Activated naive CD8-positive, alpha-beta T cell treated with anti-CD3 and anti-CD28 coated beads for 36 hours (primary cell): Measurements from ENCODE around the gene MAGIX. TPM values are rescaled to one million over a fixed set of nuclear protein-coding genes. Genes with fewer than 3 reads are reported as not detected.
"Not testable (repeated sequence)": the region's sequence is repeated elsewhere in the genome, so short reads cannot be mapped to it uniquely, and the experiment has no call there.

Experiments
- DNase-seq: peaks from one replicate; pipeline ENCODE4 v3.0.0; 2021
- H3K27ac Mint-ChIP-seq: one replicate; pipeline ENCODE4 v1.8.0; 2022; ENCODE audit warnings: mild to moderate bottlenecking, moderate library complexity, mixed read lengths
- H3K27me3 Mint-ChIP-seq: one replicate; pipeline ENCODE4 v1.8.0; 2022; ENCODE audit warnings: mild to moderate bottlenecking, mixed read lengths
- H3K36me3 Mint-ChIP-seq: one replicate; pipeline ENCODE4 v1.8.0; 2021; ENCODE audit warnings: mild to moderate bottlenecking, mixed read lengths
- H3K4me1 Mint-ChIP-seq: one replicate; pipeline ENCODE4 v1.8.0; 2021; ENCODE audit warnings: mixed read lengths
- H3K4me3 Mint-ChIP-seq: one replicate; pipeline ENCODE4 v1.8.0; 2022; ENCODE audit warnings: mild to moderate bottlenecking, moderate library complexity, mixed read lengths
- H3K9me3 Mint-ChIP-seq: one replicate; pipeline ENCODE4 v1.8.0; 2022; ENCODE audit warnings: mixed read lengths
- total RNA-seq, 2 experiments: library from RNA; stranded (reverse); gene quantifications; one replicate each; pipeline ENCODE4 v1.2.3, GENCODE V29; 2021

The MAGIX gene
- total RNA-seq, 2 experiments from 2014 or later = 0.47 to 0.88 TPM

DNA sequence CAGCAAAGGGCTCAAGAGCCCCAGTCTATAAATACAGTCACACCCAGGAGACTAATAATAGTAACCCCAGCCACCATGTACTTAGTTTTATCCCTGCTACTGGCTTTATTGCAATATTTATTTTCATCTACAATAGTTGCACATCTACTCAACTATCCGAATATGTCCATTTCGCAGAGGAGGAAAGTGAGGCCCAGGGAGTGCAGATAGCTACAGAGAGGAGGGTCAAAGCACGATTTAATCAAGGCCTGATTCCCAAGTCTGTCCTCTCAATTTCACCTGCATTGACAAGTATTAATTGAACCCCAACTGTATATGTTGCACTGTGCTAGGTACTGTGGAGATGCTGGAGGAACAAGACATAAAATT lies 5.2 kb downstream of the MAGIX start:
- H3K27ac Mint-ChIP-seq = peak overlapping the region; percentile 92
- peak overlapping the region; percentile 80 for H3K4me3 Mint-ChIP-seq
- no peaks in the 10 kb centered on the region for H3K36me3 Mint-ChIP-seq
- no peak for DNase-seq
- H3K9me3 Mint-ChIP-seq = no peaks in the 10 kb centered on the region
- H3K4me1 Mint-ChIP-seq = peaks cover 33% of the 10 kb centered on the region
- no peaks in the 10 kb centered on the region for H3K27me3 Mint-ChIP-seq

DNA sequence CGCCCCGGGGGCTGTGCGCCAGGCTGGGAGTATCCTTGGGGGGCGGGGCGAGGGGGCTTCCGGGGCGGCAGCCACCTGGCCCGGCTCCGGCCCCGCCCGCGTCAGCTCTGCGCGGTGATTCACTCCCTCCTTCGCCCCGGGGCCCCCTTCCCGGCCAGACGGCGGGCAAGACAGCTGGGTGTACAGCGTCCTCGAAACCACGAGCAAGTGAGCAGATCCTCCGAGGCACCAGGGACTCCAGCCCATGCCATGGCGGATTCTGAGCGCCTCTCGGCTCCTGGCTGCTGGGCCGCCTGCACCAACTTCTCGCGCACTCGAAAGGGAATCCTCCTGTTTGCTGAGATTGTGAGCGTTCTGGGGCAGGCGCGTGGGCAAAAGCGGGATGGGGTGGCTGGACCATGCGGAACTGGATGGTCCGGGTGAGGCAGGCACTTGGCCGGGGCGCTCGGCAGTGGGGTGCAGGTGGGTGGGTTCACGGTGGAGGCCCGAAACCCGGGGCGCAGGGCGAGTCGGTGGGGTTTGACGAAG lies 9.3 kb downstream of the MAGIX start, which contains the start of gene PLP2:
PLP2 (plus strand) TSS at position 147 of the 528 bp plus-strand sequence; CDS start at position 250, 103 bp downstream.
- peak within 1 kb of the TSS; percentile 82 for H3K4me3 Mint-ChIP-seq
- H3K4me1 Mint-ChIP-seq = peaks cover 22% of the 10 kb centered on the region
- DNase-seq = peak; percentile 70
- no peaks in the 10 kb centered on the region for H3K9me3 Mint-ChIP-seq
- H3K27ac Mint-ChIP-seq = peak within 1 kb of the TSS; percentile 87
- H3K36me3 Mint-ChIP-seq = peaks cover 16% of the 10 kb centered on the region
- H3K27me3 Mint-ChIP-seq = no peaks in the 10 kb centered on the region

DNA sequence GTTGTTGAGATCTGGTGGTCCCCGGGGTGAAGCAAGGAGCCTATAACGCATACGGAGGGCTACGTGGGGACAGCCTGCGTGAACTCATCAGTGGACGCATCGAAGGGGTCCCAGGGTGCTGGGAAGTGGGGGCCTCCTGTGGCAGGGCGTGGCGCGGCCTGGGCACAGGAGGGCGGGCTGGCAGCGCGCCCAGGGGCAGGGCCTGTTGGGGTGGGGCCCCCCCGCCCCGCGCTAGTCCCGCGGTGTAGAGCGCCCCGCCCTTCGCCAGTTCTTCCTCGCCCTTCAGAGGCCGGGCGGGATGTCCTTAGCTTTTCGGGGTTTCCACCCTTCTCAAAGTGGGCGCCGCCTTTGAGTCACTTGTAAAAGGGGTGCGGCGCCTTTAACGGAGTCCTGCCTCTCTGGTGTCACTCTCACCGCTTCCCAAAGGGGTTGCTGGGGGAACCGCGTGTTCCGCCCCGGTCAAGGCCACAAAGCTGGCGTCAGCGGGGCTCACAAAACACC lies 9.8 kb downstream of the MAGIX start:
- Mint-ChIP-seq H3K4me3 (peak overlapping the region; percentile 82), H3K4me1 (peaks cover 21% of the 10 kb centered on the region), H3K9me3 (no peaks in the 10 kb centered on the region), H3K36me3 (peaks cover 16% of the 10 kb centered on the region), H3K27ac (peak overlapping the region; percentile 87), H3K27me3 (no peaks in the 10 kb centered on the region)
- peak; percentile 76 for DNase-seq

DNA sequence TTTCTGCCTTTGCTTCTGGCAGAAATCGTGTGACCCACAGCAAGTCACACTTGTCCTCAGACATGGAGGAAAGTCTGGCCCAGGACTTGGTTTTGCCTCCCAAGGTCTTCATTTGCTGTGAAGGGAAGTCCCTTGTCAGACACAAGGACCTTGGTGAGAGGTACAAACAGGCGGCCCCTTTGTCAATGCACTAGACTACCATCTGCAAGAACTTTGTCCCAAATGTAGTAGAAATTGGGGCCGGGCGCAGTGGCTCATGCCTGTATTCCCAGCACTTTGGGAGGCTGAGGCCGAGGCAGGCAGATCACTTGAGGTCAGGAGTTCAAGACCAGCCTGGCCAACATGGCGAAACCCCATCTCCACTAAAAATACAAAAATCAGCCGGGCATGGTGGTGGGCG lies 11.0 kb downstream of the MAGIX start:
- H3K27ac Mint-ChIP-seq, DNase-seq, H3K27me3 Mint-ChIP-seq, H3K9me3 Mint-ChIP-seq: not testable (repeated sequence)
- Mint-ChIP-seq H3K4me1 (peaks cover 17% of the 10 kb centered on the region), H3K36me3 (peaks cover 19% of the 10 kb centered on the region), H3K4me3 (peak overlapping the region; percentile 82)

DNA sequence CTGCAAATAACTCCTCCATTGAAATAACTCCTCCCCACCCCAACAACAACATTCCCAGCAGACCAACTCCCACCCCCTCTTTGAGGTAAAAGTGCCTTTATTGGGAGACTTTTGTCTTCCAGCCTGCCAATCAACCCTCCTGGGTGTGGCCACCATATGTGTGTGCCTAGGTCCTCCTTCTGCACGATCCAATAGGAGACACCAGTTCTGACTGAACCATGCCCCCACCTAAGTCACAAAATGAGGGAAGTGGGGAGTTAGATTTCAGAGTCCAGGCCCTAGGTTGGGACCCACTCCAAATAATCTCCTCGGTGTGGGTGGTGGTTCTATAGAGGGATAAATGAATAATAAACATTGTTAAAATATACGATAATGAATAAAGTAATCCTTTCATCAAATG lies 12.2 kb downstream of the MAGIX start:
- H3K27ac Mint-ChIP-seq = no peak overlapping the region
- no peaks in the 10 kb centered on the region for H3K9me3 Mint-ChIP-seq
- peaks cover 13% of the 10 kb centered on the region for H3K4me1 Mint-ChIP-seq
- H3K27me3 Mint-ChIP-seq = no peaks in the 10 kb centered on the region
- no peak overlapping the region for H3K4me3 Mint-ChIP-seq
- peaks cover 19% of the 10 kb centered on the region for H3K36me3 Mint-ChIP-seq
- no peak for DNase-seq

DNA sequence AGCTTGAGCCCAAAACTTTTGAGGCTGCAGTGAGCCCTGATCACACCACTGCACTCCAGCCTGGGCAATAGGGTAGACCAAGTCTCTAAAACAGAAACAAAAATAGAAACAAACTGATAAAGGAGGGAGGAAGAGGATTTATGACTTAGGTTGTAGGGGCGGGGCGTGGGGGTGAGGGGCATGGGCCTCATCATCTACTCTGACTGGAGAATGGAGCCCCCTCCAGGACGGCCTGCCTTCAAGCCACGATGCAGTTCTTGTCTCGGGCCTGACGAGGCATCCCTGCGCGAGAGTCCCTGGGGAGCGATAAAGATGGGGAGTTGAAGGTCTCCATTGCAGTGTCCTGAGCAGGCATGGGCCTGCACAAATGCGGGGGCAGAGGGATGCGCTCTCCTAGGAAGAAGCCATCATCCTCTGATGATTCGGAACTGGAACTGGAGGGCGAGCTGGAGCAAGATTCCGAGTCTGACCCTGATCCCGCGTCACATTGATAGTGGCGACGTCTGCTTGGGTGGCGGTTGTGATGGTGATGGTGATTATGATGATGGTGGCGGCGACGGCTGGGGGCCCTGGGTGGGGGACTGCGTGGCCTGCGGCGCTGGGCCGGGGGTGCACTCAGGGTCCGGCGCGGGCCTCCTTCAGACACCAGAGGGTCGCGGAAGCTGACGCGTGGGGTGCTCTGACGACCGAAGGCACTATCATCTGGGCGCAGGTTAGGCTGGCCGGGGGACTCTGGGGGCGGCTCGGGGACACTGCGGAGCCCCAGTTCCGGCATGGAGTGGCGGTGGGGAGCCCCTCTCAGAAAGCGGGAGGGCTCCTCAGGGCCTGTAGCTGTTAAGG lies 13.1 kb downstream of the MAGIX start:
- H3K4me3 Mint-ChIP-seq = no peak overlapping the region
- no peak for DNase-seq
- no peak overlapping the region for H3K27ac Mint-ChIP-seq
- no peaks in the 10 kb centered on the region for H3K27me3 Mint-ChIP-seq
- H3K36me3 Mint-ChIP-seq = peaks cover 23% of the 10 kb centered on the region
- peaks cover 13% of the 10 kb centered on the region for H3K4me1 Mint-ChIP-seq
- H3K9me3 Mint-ChIP-seq = no peaks in the 10 kb centered on the region

DNA sequence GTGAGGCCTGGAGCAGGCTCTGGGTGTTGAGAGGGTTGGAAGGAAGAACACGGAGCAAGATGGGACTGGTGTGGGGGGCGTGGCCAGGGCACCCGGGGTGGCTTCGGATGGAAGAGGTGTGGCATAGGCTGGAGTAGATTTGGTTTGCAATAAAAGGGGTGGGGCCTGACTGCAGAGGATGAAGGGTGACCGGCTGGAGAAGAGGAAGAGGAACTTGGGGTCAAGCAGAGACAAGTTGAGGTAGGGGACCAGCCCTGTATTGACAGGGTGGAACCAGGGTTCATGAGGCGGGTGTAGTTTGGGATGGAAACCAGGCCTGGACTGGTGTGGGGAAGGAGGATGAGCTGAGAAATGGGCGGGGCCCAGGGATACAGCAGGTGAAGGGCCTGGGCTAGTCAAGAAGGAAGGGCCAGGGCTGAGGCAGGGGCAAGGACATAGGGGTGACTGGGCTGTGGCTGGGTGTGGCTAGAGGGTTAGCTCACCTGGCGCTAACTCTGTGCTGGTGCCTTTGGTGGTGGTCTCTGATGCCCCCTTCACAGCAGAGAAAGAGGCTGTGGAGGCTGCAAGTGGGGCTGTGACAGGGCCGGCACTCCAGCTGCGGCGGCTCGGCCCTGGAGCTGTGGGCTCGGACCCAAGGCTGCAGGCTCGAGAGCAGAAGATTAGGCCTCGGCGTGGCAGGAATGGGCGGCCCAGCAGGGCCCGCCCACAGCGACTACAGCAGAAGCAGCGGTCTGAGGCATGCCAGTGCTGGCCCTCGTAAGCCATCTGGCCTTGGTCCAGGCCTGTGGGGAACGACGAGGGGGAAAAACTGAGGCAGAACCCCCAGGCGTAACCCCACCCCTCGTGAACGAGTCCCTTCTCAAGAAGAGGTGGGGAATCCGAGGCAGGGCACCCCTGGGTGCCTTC lies 14.1 kb downstream of the MAGIX start:
- Mint-ChIP-seq H3K4me1 (peaks cover 13% of the 10 kb centered on the region), H3K27me3 (no peaks in the 10 kb centered on the region), H3K4me3 (no peak overlapping the region), H3K9me3 (no peaks in the 10 kb centered on the region), H3K27ac (no peak overlapping the region), H3K36me3 (peaks cover 25% of the 10 kb centered on the region)
- no peak for DNase-seq

DNA sequence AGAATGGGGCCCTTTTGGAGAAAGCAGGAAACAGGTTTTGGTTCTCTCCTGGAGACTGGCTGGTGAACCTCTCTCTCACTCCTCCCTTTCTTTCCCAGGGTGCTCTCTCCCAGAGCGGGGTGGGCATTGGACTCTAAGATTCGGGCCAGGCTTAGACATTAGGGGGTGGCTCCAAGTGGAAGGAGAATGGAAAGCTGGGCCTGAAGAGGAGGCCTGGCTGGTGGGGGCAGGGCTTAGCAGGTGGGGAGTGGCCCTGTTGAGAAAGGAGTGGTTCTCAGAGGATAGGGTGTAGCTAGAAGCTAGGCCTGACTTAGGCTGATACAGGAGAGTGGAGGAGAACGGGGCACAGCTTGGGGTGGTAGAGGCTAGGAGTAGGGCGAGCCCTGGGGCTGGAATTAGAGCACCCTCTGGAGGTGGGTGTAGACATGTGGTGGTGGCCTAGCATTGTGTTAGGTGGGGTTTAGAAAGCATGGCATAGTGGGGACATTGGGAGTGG lies 14.8 kb downstream of the MAGIX start:
- Mint-ChIP-seq H3K27ac (no peak overlapping the region), H3K36me3 (peaks cover 27% of the 10 kb centered on the region)

DNA sequence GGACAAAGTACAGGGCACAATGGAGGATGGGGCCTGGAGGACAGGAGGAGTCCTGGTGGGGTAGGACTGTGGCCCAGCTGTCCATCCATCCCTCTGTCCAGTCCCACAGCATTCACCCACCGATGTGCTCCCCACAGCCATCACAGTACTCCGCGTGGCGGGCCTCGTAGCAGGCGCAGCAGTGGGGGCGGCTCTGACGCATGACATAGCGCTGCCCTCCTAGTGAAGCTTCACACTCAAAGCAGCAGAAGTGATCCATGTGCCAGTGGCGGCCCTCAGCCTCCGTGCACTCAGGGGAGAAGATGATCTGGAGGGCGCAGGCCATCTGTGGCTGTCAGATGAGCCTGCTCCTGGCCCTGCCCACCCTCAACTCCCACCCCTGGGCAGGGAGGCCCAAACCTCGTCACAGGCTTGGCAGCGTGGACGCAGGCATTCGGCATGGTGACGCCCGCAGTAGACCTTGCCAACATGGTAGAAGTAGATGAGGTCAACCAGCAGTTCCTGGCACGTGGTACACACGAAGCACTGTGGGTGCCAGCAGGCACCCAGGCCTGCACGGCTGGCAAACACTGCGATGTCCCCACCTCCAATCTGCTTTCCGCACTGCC lies 15.4 kb downstream of the MAGIX start:
- H3K4me1 Mint-ChIP-seq = peaks cover 8% of the 10 kb centered on the region
- no peaks in the 10 kb centered on the region for H3K9me3 Mint-ChIP-seq
- H3K27ac Mint-ChIP-seq = no peak overlapping the region
- no peaks in the 10 kb centered on the region for H3K27me3 Mint-ChIP-seq
- H3K4me3 Mint-ChIP-seq = peak overlapping the region; percentile 29
- peaks cover 27% of the 10 kb centered on the region for H3K36me3 Mint-ChIP-seq
- DNase-seq = no peak

More for the DNA sequence above, 14.8 kb downstream of the MAGIX start:
- Mint-ChIP-seq H3K27me3 (no peaks in the 10 kb centered on the region), H3K4me3 (peak overlapping the region; percentile 29), H3K9me3 (no peaks in the 10 kb centered on the region), H3K4me1 (peaks cover 13% of the 10 kb centered on the region)
- DNase-seq = no peak

DNA sequence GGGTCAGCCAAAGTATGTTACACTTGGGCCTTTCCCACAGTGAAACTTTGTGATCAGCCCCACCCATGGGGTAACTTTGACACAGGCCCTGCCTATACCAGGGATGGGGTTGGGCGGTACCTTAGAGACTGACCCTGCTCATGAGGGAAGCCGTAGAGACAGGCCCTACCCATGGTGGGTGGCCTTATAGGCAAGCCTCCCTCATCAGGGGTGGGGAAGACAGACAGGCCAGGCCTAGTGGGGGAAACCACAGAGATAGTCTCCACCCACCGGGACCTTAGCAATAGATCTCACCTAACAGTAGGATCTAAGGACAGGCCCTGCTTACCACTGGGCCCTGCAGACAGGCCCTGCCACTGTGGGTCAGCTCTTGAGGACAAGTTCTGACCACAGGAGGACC lies 16.0 kb downstream of the MAGIX start:
- H3K36me3 Mint-ChIP-seq = peaks cover 27% of the 10 kb centered on the region
- H3K9me3 Mint-ChIP-seq = no peaks in the 10 kb centered on the region
- H3K27ac Mint-ChIP-seq = no peak overlapping the region
- no peaks in the 10 kb centered on the region for H3K27me3 Mint-ChIP-seq
- no peak for DNase-seq
- H3K4me1 Mint-ChIP-seq = peaks cover 6% of the 10 kb centered on the region
- no peak overlapping the region for H3K4me3 Mint-ChIP-seq

DNA sequence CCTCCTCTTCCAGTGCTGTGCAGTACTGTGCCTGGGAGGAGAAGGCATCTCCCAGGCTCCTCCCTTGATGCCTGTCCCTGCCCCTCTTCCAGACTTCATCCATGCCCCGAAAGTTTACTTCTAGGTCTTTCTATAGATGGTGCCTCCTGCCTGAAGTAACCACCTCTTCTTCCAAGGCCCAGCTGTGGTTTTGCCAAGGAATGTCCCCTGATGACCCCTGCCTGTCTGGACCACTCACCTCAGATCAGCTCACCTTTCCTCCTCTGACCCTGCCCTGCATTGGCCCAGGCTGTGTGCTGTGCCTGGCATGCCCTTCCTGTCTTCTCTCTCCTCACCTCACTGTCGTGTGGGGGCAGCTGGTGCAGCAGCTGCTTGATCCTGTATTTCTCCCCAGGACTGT lies 16.8 kb downstream of the MAGIX start:
- Mint-ChIP-seq H3K36me3 (peaks cover 28% of the 10 kb centered on the region), H3K27ac (no peak overlapping the region), H3K27me3 (no peaks in the 10 kb centered on the region), H3K9me3 (no peaks in the 10 kb centered on the region), H3K4me3 (no peak overlapping the region), H3K4me1 (peaks cover 7% of the 10 kb centered on the region)
- no peak for DNase-seq

DNA sequence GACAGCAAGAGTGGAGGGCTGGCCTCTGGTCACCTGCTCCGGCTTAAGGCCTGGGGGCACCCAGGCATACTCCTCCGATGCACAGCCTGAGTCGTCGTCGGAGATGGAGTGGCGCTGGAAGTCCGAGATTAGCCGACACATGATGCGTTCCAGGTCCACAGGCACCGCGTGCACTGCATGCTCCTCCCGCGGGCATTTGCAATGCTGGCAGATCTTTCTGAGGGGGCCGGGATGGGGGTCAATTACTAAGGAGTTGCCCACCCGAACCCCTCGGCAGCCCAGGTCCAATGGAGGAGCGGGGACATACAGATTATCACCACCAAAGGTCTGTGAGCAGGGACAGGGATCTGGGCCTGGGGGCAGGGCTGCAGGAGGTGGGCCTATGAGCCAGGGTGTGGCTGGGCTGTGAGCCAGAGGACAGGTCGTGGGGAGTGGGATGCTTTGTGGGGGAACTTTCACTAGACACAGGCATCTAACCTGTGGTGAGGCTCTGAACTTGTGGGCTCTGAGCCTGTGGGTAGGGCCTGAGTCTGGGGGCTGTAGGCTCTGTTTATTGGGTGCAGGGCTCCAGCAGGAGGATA lies 21.2 kb downstream of the MAGIX start:
- Mint-ChIP-seq H3K27me3 (no peaks in the 10 kb centered on the region), H3K4me3 (peak overlapping the region; percentile 90), H3K9me3 (no peaks in the 10 kb centered on the region), H3K4me1 (peaks cover 8% of the 10 kb centered on the region), H3K36me3 (peaks cover 13% of the 10 kb centered on the region), H3K27ac (no peak overlapping the region)
- DNase-seq = no peak

DNA sequence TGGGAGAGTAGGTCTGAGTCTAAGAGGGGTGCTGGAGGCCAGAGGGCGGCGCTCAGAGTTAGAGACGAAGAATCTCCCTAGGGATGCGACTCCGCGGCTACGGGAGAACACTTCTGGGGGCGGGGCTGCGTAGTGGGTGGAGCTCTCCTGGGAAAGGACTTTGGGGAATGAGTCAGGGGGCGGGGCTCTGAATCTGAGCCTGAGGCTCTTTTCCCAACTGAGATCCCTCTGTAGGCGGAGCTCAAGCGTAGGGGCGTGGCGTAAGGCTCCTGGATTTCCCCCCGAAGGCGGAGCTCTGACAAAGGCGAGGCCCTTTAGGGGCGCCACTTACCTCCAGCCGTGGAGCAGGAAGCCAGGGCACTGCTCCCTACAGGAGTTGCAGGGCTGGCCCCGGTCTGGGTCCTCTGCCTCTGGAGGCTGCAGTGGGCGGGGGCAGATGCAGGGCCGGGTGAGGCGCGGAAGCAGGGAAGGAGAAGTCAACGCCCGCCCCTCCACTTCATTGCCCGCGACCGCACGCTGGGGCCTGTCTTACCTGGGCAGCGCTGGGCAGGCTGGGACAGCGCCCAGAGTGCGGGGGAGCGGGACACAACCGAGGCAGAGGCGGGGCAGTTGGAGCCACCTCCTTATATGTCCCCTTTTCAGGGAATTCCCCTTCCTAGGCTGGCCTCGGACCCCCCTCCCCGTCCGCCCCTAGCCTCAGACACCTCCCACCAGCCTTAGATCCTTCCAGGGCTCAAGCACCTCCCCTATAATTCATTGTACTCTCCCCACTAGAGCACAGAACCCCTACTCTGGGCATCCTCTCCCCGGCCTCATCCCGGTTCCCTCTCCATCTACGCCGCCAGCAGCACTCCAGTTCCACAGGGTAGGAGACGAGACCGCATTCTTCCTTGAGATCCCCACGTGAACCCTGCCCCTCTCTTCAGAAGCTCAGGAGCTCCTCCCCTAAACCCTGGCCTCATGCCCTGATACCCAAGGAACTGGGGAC lies 22.0 kb downstream of the MAGIX start:
- Mint-ChIP-seq H3K4me1 (peaks cover 8% of the 10 kb centered on the region), H3K27me3 (no peaks in the 10 kb centered on the region), H3K36me3 (peaks cover 13% of the 10 kb centered on the region), H3K27ac (peak overlapping the region; percentile 86), H3K9me3 (no peaks in the 10 kb centered on the region), H3K4me3 (peak overlapping the region; percentile 90)
- peak; percentile 56 for DNase-seq
